ENCODE data around the gene CUL7.
A peak's percentile ranks its signal among the peaks of the same experiment; 100 is the strongest.

Gene CUL7

GRCh38 chr6:43032326-43032725, 21.3 kb downstream of the CUL7 start:
- H3K79me2 ChIP-seq (ENCODE audit: control insufficient read depth, insufficient read depth, low read length, unreplicated experiment): no peaks in the 10 kb centered on the region
- no peaks in the 10 kb centered on the region for H3K4me1 ChIP-seq (ENCODE audit: control insufficient read depth, insufficient read depth, low read length, unreplicated experiment)
- H3K36me3 ChIP-seq (ENCODE audit: insufficient read depth, low read length): peaks cover 15% of the 10 kb centered on the region; the same call in 1 of the 2 replicates
- H2AFZ ChIP-seq (ENCODE audit: low read length, unreplicated experiment): no peak overlapping the region
- no peak overlapping the region for H3K27ac ChIP-seq (ENCODE audit: low read depth, low read length)
- H3K4me3 ChIP-seq (ENCODE audit: low read depth, low read length): no peak overlapping the region
- H3K27me3 ChIP-seq (ENCODE audit: insufficient read depth, low read length): no peaks in the 10 kb centered on the region

- H3K36me3 ChIP-seq (ENCODE audit: insufficient read depth, low read length): peaks cover 26% of the 10 kb centered on the region
- peaks cover 10% of the 10 kb centered on the region for H3K79me2 ChIP-seq (ENCODE audit: control insufficient read depth, insufficient read depth, low read length, unreplicated experiment)
- H3K27me3 ChIP-seq (ENCODE audit: insufficient read depth, low read length): no peaks in the 10 kb centered on the region
- no peaks in the 10 kb centered on the region for H3K4me1 ChIP-seq (ENCODE audit: control insufficient read depth, insufficient read depth, low read length, unreplicated experiment)
- no peak overlapping the region for H3K27ac ChIP-seq (ENCODE audit: low read depth, low read length)
- H3K4me3 ChIP-seq (ENCODE audit: low read depth, low read length): no peak overlapping the region
- no peak overlapping the region for H2AFZ ChIP-seq (ENCODE audit: low read length, unreplicated experiment)
Observed at GRCh38 chr6:43029120-43029519, 24.5 kb downstream of the CUL7 start.

GRCh38 chr6:43026365-43026764, 27.3 kb downstream of the CUL7 start:
- Histone ChIP-seq H3K36me3 (ENCODE audit: insufficient read depth, low read length) (peaks cover 25% of the 10 kb centered on the region), H3K4me1 (ENCODE audit: control insufficient read depth, insufficient read depth, low read length, unreplicated experiment) (peaks cover 4% of the 10 kb centered on the region), H3K27ac (ENCODE audit: low read depth, low read length) (no peak overlapping the region), H3K4me3 (ENCODE audit: low read depth, low read length) (no peak overlapping the region), H3K27me3 (ENCODE audit: insufficient read depth, low read length) (no peaks in the 10 kb centered on the region), H2AFZ (ENCODE audit: low read length, unreplicated experiment) (no peak overlapping the region), H3K79me2 (ENCODE audit: control insufficient read depth, insufficient read depth, low read length, unreplicated experiment) (peaks cover 32% of the 10 kb centered on the region)

GRCh38 chr6:43024436-43024835, 29.2 kb downstream of the CUL7 start:
- no peaks in the 10 kb centered on the region for H3K27me3 ChIP-seq (ENCODE audit: insufficient read depth, low read length)
- no peak overlapping the region for H2AFZ ChIP-seq (ENCODE audit: low read length, unreplicated experiment)
- peaks cover 10% of the 10 kb centered on the region for H3K4me1 ChIP-seq (ENCODE audit: control insufficient read depth, insufficient read depth, low read length, unreplicated experiment)
- peaks cover 23% of the 10 kb centered on the region for H3K36me3 ChIP-seq (ENCODE audit: insufficient read depth, low read length)
- no peak overlapping the region for H3K4me3 ChIP-seq (ENCODE audit: low read depth, low read length)
- H3K79me2 ChIP-seq (ENCODE audit: control insufficient read depth, insufficient read depth, low read length, unreplicated experiment): peaks cover 32% of the 10 kb centered on the region
- H3K27ac ChIP-seq (ENCODE audit: low read depth, low read length): no peak overlapping the region

DNA sequence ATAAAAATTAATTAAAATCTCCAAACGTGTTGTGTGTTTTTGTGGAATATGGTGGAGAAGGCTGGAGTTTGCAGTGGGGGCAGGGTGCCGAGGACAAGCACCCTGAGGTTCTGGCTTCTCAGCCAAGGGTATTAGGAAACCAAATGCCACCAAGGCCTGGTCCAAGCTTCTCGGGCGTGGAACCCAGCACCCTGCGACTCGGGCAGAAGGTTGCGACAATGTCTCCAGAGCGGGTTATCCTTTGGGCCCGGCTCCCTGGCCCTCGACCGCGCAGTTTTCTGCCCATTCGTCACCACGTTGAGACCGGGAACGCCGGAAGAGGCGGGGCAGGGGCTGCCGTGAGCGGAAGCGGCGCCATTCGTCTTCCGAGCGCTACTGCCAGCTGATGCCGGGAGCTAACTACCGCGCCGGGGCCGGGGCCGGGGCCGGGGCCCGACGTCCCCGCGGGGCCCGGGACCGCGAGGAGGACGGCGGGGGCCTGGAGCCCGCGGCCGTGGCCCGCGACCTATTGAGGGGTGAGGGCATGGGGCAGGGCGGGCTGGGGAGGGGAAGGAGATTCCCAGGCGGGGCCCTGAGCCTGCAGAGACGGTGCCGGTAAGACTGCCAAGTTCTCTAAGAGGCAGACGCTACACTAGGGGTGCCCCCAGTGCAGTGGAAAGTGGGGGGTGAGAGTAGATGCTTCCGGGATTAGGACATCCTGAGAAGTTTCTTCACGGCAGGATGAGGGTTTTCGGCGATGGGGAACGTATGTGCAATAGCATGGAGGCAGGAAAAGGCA, 32.2 kb downstream of the CUL7 start, which contains the start of gene RRP36:
Gene RRP36, plus strand, starts transcription at position 354 of the 778 bp plus-strand sequence. Its CDS starts 32 bp downstream, at position 386.
- Histone ChIP-seq H3K27ac (ENCODE audit: low read depth, low read length) (peak within 1 kb of the TSS; percentile 75), H3K36me3 (ENCODE audit: insufficient read depth, low read length) (peaks cover 8% of the 10 kb centered on the region; the same call in 1 of the 2 replicates), H3K27me3 (ENCODE audit: insufficient read depth, low read length) (no peaks in the 10 kb centered on the region), H2AFZ (ENCODE audit: low read length, unreplicated experiment) (peak within 1 kb of the TSS; percentile 40), H3K4me3 (ENCODE audit: low read depth, low read length) (peak within 1 kb of the TSS; percentile 100), H3K79me2 (ENCODE audit: control insufficient read depth, insufficient read depth, low read length, unreplicated experiment) (peaks cover 46% of the 10 kb centered on the region), H3K4me1 (ENCODE audit: control insufficient read depth, insufficient read depth, low read length, unreplicated experiment) (peaks cover 13% of the 10 kb centered on the region)

DNA sequence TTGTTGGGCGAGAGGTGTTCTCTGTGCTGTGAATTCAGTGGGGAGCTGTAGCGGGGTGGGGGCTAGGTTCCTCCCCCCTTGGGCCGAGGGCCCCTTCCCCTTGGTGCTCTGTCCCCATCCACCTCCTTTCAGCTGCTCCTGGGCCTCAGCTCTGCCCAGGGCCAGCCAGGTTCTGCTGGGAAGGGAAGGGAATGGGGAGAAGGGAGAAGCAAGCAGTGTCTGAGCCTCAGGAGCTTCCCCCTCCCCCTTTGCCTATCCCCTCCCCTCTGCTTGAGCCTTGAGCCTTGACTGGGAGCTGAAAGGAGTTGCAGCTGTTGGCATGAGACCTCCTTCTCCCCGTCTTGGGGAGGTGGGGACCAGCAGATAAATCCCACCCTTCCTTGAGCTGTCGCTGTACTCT, 32.8 kb downstream of the CUL7 start:
- peaks cover 19% of the 10 kb centered on the region for H3K4me1 ChIP-seq (ENCODE audit: control insufficient read depth, insufficient read depth, low read length, unreplicated experiment)
- no peaks in the 10 kb centered on the region for H3K27me3 ChIP-seq (ENCODE audit: insufficient read depth, low read length)
- peaks cover 52% of the 10 kb centered on the region for H3K79me2 ChIP-seq (ENCODE audit: control insufficient read depth, insufficient read depth, low read length, unreplicated experiment)
- no peak overlapping the region for H2AFZ ChIP-seq (ENCODE audit: low read length, unreplicated experiment)
- H3K27ac ChIP-seq (ENCODE audit: low read depth, low read length): peak overlapping the region; percentile 75
- peak overlapping the region; percentile 100 for H3K4me3 ChIP-seq (ENCODE audit: low read depth, low read length)
- H3K36me3 ChIP-seq (ENCODE audit: insufficient read depth, low read length): peaks cover 8% of the 10 kb centered on the region; the same call in 1 of the 2 replicates

DNA sequence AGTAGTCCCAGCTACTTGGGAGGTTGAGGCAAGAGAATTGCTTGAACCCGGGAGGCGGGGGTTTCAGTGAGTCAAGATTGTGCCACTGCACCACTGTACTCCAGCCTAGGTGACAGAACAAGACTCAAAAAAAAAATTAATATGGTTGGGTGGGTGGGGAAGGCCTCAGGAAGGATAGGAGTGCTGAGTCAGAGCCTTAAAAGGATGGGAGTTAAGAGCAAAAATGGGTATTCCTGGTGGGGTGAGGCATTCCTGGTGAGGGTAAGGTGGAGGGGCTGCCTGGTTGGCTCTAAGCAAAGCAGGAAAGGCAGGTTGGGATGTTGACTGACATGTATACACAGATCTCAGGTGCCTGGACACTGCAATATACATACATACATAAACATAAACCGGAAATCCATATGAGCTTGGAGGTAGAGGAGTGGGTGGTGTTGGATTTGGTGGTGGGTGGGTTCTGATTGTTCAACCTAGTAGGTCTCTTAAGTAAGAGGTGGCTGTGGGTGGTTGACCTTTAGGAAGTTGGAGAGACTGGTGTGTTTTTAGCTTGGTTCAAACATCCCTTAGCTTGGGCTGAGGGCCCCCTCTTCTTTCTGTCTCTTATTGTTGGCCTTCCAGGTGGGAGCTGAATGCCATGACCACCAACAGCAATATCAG, 33.5 kb downstream of the CUL7 start:
- H3K4me1 ChIP-seq (ENCODE audit: control insufficient read depth, insufficient read depth, low read length, unreplicated experiment): peaks cover 24% of the 10 kb centered on the region
- H3K27ac ChIP-seq (ENCODE audit: low read depth, low read length): peak overlapping the region; percentile 1; the same call in 1 of the 2 replicates
- no peaks in the 10 kb centered on the region for H3K27me3 ChIP-seq (ENCODE audit: insufficient read depth, low read length)
- H2AFZ ChIP-seq (ENCODE audit: low read length, unreplicated experiment): no peak overlapping the region
- peaks cover 8% of the 10 kb centered on the region; the same call in 1 of the 2 replicates for H3K36me3 ChIP-seq (ENCODE audit: insufficient read depth, low read length)
- H3K79me2 ChIP-seq (ENCODE audit: control insufficient read depth, insufficient read depth, low read length, unreplicated experiment): peaks cover 58% of the 10 kb centered on the region
- H3K4me3 ChIP-seq (ENCODE audit: low read depth, low read length): no peak overlapping the region

DNA sequence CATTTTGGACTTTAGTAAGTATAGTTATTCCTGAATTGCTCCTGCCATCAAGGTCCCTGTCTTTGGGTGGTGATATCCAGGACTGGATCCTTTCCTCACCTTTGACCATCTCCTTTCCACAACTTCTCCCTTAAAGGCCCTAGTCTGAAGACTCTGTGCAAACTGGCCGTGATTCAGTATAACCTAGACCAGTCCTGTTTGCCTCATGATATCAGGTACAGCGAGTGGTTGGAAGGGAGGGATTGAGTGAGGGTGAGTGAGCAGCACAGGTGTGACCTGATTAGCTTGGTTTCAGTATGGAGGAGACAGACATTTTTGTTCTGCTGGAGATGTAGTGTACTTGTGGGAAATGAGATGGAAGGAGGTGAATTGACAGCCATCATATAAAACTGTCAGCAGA, 34.5 kb downstream of the CUL7 start:
- Histone ChIP-seq H3K36me3 (ENCODE audit: insufficient read depth, low read length) (no peaks in the 10 kb centered on the region; the same call in 1 of the 2 replicates), H3K27ac (ENCODE audit: low read depth, low read length) (no peak overlapping the region), H3K4me1 (ENCODE audit: control insufficient read depth, insufficient read depth, low read length, unreplicated experiment) (peaks cover 24% of the 10 kb centered on the region)

GRCh38 chr6:43016943-43017334, 36.7 kb downstream of the CUL7 start:
- Histone ChIP-seq H3K27me3 (ENCODE audit: insufficient read depth, low read length) (no peaks in the 10 kb centered on the region), H3K4me1 (ENCODE audit: control insufficient read depth, insufficient read depth, low read length, unreplicated experiment) (peaks cover 29% of the 10 kb centered on the region), H3K27ac (ENCODE audit: low read depth, low read length) (no peak overlapping the region), H3K79me2 (ENCODE audit: control insufficient read depth, insufficient read depth, low read length, unreplicated experiment) (peaks cover 55% of the 10 kb centered on the region), H3K4me3 (ENCODE audit: low read depth, low read length) (no peak overlapping the region), H2AFZ (ENCODE audit: low read length, unreplicated experiment) (no peak overlapping the region), H3K36me3 (ENCODE audit: insufficient read depth, low read length) (no peaks in the 10 kb centered on the region; the same call in 1 of the 2 replicates)

More for the DNA sequence above, 34.5 kb downstream of the CUL7 start:
- H3K27me3 ChIP-seq (ENCODE audit: insufficient read depth, low read length): no peaks in the 10 kb centered on the region
- H2AFZ ChIP-seq (ENCODE audit: low read length, unreplicated experiment): no peak overlapping the region
- H3K79me2 ChIP-seq (ENCODE audit: control insufficient read depth, insufficient read depth, low read length, unreplicated experiment): peaks cover 59% of the 10 kb centered on the region
- no peak overlapping the region for H3K4me3 ChIP-seq (ENCODE audit: low read depth, low read length)

GRCh38 chr6:43016176-43016942, 37.3 kb downstream of the CUL7 start:
- Histone ChIP-seq H3K4me3 (ENCODE audit: low read depth, low read length) (no peak overlapping the region), H2AFZ (ENCODE audit: low read length, unreplicated experiment) (no peak overlapping the region), H3K27ac (ENCODE audit: low read depth, low read length) (no peak overlapping the region), H3K27me3 (ENCODE audit: insufficient read depth, low read length) (no peaks in the 10 kb centered on the region), H3K36me3 (ENCODE audit: insufficient read depth, low read length) (no peaks in the 10 kb centered on the region; the same call in 1 of the 2 replicates), H3K4me1 (ENCODE audit: control insufficient read depth, insufficient read depth, low read length, unreplicated experiment) (peaks cover 34% of the 10 kb centered on the region), H3K79me2 (ENCODE audit: control insufficient read depth, insufficient read depth, low read length, unreplicated experiment) (peaks cover 53% of the 10 kb centered on the region)

Data from ACC112 (cell line).